ENCODE results near the gene MBP.

Gene MBP

GRCh38 chr18:77044866-77045664, 87.5 kb downstream of the MBP start:
- Mint-ChIP-seq H3K9me3 (no peaks in the 10 kb centered on the region), H3K4me3 (no peak overlapping the region), H3K27me3 (ENCODE audit: low read depth) (peaks cover 8% of the 10 kb centered on the region), H3K4me1 (peaks cover 14% of the 10 kb centered on the region), H3K27ac (no peak overlapping the region), H3K36me3 (ENCODE audit: low read depth) (no peaks in the 10 kb centered on the region)
- TF ChIP-seq CTCF (IDR thresholded peaks at IDR 0.05; ENCODE audit: unreplicated experiment in 3 of 3): no peak

GRCh38 chr18:77043541-77044280, 88.9 kb downstream of the MBP start:
- no peak overlapping the region for H3K27ac Mint-ChIP-seq
- no peak for TF ChIP-seq CTCF (IDR thresholded peaks at IDR 0.05; ENCODE audit: unreplicated experiment in 3 of 3)
- peaks cover 6% of the 10 kb centered on the region for H3K9me3 Mint-ChIP-seq
- H3K4me3 Mint-ChIP-seq: no peak overlapping the region
- peaks cover 14% of the 10 kb centered on the region for H3K4me1 Mint-ChIP-seq
- peaks cover 8% of the 10 kb centered on the region for H3K27me3 Mint-ChIP-seq (ENCODE audit: low read depth)
- H3K36me3 Mint-ChIP-seq (ENCODE audit: low read depth): no peaks in the 10 kb centered on the region

GRCh38 chr18:77042583-77042982, 90.0 kb downstream of the MBP start:
- Mint-ChIP-seq H3K27me3 (ENCODE audit: low read depth) (peaks cover 8% of the 10 kb centered on the region), H3K9me3 (peaks cover 6% of the 10 kb centered on the region), H3K4me3 (no peak overlapping the region), H3K27ac (no peak overlapping the region), H3K36me3 (ENCODE audit: low read depth) (no peaks in the 10 kb centered on the region), H3K4me1 (peaks cover 14% of the 10 kb centered on the region)
- TF ChIP-seq CTCF (IDR thresholded peaks at IDR 0.05; ENCODE audit: unreplicated experiment in 3 of 3): no peak

- H3K27me3 Mint-ChIP-seq (ENCODE audit: low read depth): peaks cover 9% of the 10 kb centered on the region
- TF ChIP-seq CTCF (IDR thresholded peaks at IDR 0.05; ENCODE audit: unreplicated experiment in 3 of 3): no peak
- H3K36me3 Mint-ChIP-seq (ENCODE audit: low read depth): no peaks in the 10 kb centered on the region
- no peak overlapping the region for H3K4me3 Mint-ChIP-seq
- H3K9me3 Mint-ChIP-seq: peaks cover 6% of the 10 kb centered on the region
- H3K4me1 Mint-ChIP-seq: peaks cover 24% of the 10 kb centered on the region
- no peak overlapping the region for H3K27ac Mint-ChIP-seq
Observed at GRCh38 chr18:77039196-77040130, 93.1 kb downstream of the MBP start.

GRCh38 chr18:77038182-77038858, 94.3 kb downstream of the MBP start:
- Mint-ChIP-seq H3K27ac (no peak overlapping the region), H3K4me3 (no peak overlapping the region), H3K4me1 (peaks cover 24% of the 10 kb centered on the region), H3K9me3 (peaks cover 6% of the 10 kb centered on the region), H3K36me3 (ENCODE audit: low read depth) (no peaks in the 10 kb centered on the region), H3K27me3 (ENCODE audit: low read depth) (peaks cover 5% of the 10 kb centered on the region)
- TF ChIP-seq CTCF (IDR thresholded peaks at IDR 0.05; ENCODE audit: unreplicated experiment in 3 of 3): no peak

All from nephron (organoid).